ENCODE results near the gene SLC41A2. TPM values are rescaled to one million over a fixed set of nuclear protein-coding genes. Genes with fewer than 3 reads are reported as not detected.

The SLC41A2 gene
- total RNA-seq, 1 experiment from 2014 or later = 48.1 TPM

DNA sequence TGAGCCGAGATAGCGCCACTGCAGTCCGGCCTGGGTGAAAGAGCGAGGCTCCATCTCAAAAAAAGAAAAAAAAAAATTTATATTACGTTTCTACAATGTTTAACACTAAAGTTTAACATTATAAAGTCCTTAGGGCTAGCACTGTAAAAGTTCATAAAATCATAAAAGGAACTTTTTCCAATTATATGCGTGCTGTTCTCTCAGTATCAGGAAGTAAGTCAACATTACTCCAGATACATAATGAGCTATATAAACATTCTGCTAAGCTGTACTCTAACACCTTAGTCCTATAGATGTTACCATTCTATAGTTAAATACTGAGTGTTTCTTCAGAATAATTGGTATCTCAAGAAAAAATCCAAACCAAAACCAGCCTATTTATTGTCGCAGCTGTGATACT is 32.6 kb downstream of the SLC41A2 start:
- Mint-ChIP-seq H3K9me3 (ENCODE audit: low read depth, unreplicated experiment) (peaks cover 3% of the 10 kb centered on the region), H3K27me3 (ENCODE audit: unreplicated experiment) (no peaks in the 10 kb centered on the region), H3K36me3 (ENCODE audit: insufficient read depth, unreplicated experiment) (no peaks in the 10 kb centered on the region), H3K4me1 (ENCODE audit: low read depth, unreplicated experiment) (peaks cover 13% of the 10 kb centered on the region), H3K27ac (ENCODE audit: unreplicated experiment) (no peak overlapping the region), H3K4me3 (ENCODE audit: low read depth, unreplicated experiment) (no peak overlapping the region)
- CTCF ChIA-PET = no interaction called here
- BruUV-seq (replicated peaks) = no TSS peak
- DNase-seq = no peak
- intact Hi-C loops (cut with micrococcal nuclease; ENCODE audit: unreplicated experiment) = no loop called here
- TF ChIP-seq, protein P1, sequence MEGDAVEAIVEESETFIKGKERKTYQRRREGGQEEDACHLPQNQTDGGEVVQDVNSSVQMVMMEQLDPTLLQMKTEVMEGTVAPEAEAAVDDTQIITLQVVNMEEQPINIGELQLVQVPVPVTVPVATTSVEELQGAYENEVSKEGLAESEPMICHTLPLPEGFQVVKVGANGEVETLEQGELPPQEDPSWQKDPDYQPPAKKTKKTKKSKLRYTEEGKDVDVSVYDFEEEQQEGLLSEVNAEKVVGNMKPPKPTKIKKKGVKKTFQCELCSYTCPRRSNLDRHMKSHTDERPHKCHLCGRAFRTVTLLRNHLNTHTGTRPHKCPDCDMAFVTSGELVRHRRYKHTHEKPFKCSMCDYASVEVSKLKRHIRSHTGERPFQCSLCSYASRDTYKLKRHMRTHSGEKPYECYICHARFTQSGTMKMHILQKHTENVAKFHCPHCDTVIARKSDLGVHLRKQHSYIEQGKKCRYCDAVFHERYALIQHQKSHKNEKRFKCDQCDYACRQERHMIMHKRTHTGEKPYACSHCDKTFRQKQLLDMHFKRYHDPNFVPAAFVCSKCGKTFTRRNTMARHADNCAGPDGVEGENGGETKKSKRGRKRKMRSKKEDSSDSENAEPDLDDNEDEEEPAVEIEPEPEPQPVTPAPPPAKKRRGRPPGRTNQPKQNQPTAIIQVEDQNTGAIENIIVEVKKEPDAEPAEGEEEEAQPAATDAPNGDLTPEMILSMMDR (IDR thresholded peaks at IDR 0.05; ENCODE audit: unreplicated experiment) = no peak

- CTCF ChIA-PET = interaction anchor here (0.6 kb wide), 1 partner anchor 48 kb away, joined by 5 read pairs; no protein-coding TSS in a partner anchor
- H3K9me3 Mint-ChIP-seq (ENCODE audit: low read depth, unreplicated experiment) = peaks cover 3% of the 10 kb centered on the region
- DNase-seq = no peak
- H3K4me1 Mint-ChIP-seq (ENCODE audit: low read depth, unreplicated experiment) = no peaks in the 10 kb centered on the region
- no peaks in the 10 kb centered on the region for H3K27me3 Mint-ChIP-seq (ENCODE audit: unreplicated experiment)
- no peak overlapping the region for H3K27ac Mint-ChIP-seq (ENCODE audit: unreplicated experiment)
- no peaks in the 10 kb centered on the region for H3K36me3 Mint-ChIP-seq (ENCODE audit: insufficient read depth, unreplicated experiment)
- TF ChIP-seq, protein P1 (IDR thresholded peaks at IDR 0.05; ENCODE audit: unreplicated experiment) = no peak
- no peak overlapping the region for H3K4me3 Mint-ChIP-seq (ENCODE audit: low read depth, unreplicated experiment)
- intact Hi-C loops (cut with micrococcal nuclease; ENCODE audit: unreplicated experiment) = no loop called here
- BruUV-seq (replicated peaks) = no TSS peak
Observed at GRCh38 chr12:104921340-104921739, 36.8 kb downstream of the SLC41A2 start.

GRCh38 chr12:104911942-104912341 is 46.1 kb downstream of the SLC41A2 start:
- H3K9me3 Mint-ChIP-seq (ENCODE audit: low read depth, unreplicated experiment) = no peaks in the 10 kb centered on the region
- intact Hi-C loops (cut with micrococcal nuclease; ENCODE audit: unreplicated experiment) = no loop called here
- no peaks in the 10 kb centered on the region for H3K27me3 Mint-ChIP-seq (ENCODE audit: unreplicated experiment)
- H3K36me3 Mint-ChIP-seq (ENCODE audit: insufficient read depth, unreplicated experiment) = no peaks in the 10 kb centered on the region
- peaks cover 5% of the 10 kb centered on the region for H3K4me1 Mint-ChIP-seq (ENCODE audit: low read depth, unreplicated experiment)
- no TSS peak for BruUV-seq (replicated peaks)
- no peak overlapping the region for H3K27ac Mint-ChIP-seq (ENCODE audit: unreplicated experiment)
- no peak overlapping the region for H3K4me3 Mint-ChIP-seq (ENCODE audit: low read depth, unreplicated experiment)
- no peak for DNase-seq
- TF ChIP-seq, protein P1 (IDR thresholded peaks at IDR 0.05; ENCODE audit: unreplicated experiment) = no peak
- CTCF ChIA-PET = no interaction called here

GRCh38 chr12:104910196-104910840 is 47.8 kb downstream of the SLC41A2 start:
- BruUV-seq (replicated peaks) = no TSS peak
- no peaks in the 10 kb centered on the region for H3K9me3 Mint-ChIP-seq (ENCODE audit: low read depth, unreplicated experiment)
- H3K4me1 Mint-ChIP-seq (ENCODE audit: low read depth, unreplicated experiment) = peaks cover 8% of the 10 kb centered on the region
- intact Hi-C loops (cut with micrococcal nuclease; ENCODE audit: unreplicated experiment) = no loop called here
- H3K27me3 Mint-ChIP-seq (ENCODE audit: unreplicated experiment) = no peaks in the 10 kb centered on the region
- no peak overlapping the region for H3K27ac Mint-ChIP-seq (ENCODE audit: unreplicated experiment)
- H3K4me3 Mint-ChIP-seq (ENCODE audit: low read depth, unreplicated experiment) = no peak overlapping the region
- no peaks in the 10 kb centered on the region for H3K36me3 Mint-ChIP-seq (ENCODE audit: insufficient read depth, unreplicated experiment)
- DNase-seq = no peak
- CTCF ChIA-PET = no interaction called here
- TF ChIP-seq, protein P1 (IDR thresholded peaks at IDR 0.05; ENCODE audit: unreplicated experiment) = no peak
